GM12878 (cell line): ENCODE results near the gene SCARF2. TPM values are rescaled to one million over a fixed set of nuclear protein-coding genes. Genes with fewer than 3 reads are reported as not detected.

Experiments used
- ATAC-seq: fragments of 200-7000 bp; cut with Tn5 transposase; 3 replicates; pipeline ENCODE4 v1.9.1; 2020; ENCODE audit warnings: mild to moderate bottlenecking, moderate library complexity
- BruUV-seq: library from RNA; stranded (reverse); fragments of 400-500 nt; replicated peaks from 2 replicates; lab custom pipeline; 2021; lab: Mats Ljungman, UMichigan
- CTCF ChIA-PET: fragments of 300-600 bp; sonication (Branson Sonifier 250); formaldehyde crosslinking; extraction: SDS; loops from one replicate; lab custom pipeline; 2021; ENCODE audit warnings: inconsistent platforms; lab: Yijun Ruan, JAX
- POLR2A ChIA-PET: fragments of 350-600 bp; formaldehyde crosslinking; extraction: SDS; loops from one replicate; lab custom pipeline; 2021; ENCODE audit warnings: inconsistent platforms; lab: Charles Lee
- RAD21 ChIA-PET: fragments of 300-600 bp; sonication (Branson Sonifier 250); formaldehyde crosslinking; loops from one replicate; lab custom pipeline; 2023; ENCODE audit warnings: antibody characterized with exemption; ENCODE audit not compliant: unreplicated experiment; lab: Charles Lee
- SMC1A ChIA-PET: fragments of 300-600 bp; sonication (Branson Sonifier 250); formaldehyde crosslinking; loops from one replicate; lab custom pipeline; 2023; ENCODE audit not compliant: unreplicated experiment, uncharacterized antibody; lab: Charles Lee
- DNase-seq: peaks from one replicate; pipeline ENCODE4 v3.0.0-alpha.2; 2011; ENCODE audit warnings: low read depth, low spot score
- FAIRE-seq: peaks from 3 replicates; lab custom pipeline; 2011; peaks lifted over from hg19 to GRCh38; lab: Jason Lieb, UNC
- H2AFZ ChIP-seq: 2 replicates; pipeline ENCODE4 v1.6.0; 2011; ENCODE audit warnings: low read depth, low read length, control low read depth; ENCODE audit not compliant: control insufficient read depth
- H3K27ac ChIP-seq: 2 replicates; pipeline ENCODE4 v1.5.1; 2011; ENCODE audit warnings: control low read depth; ENCODE audit not compliant: control insufficient read depth, insufficient read depth
- H3K27me3 ChIP-seq, 2 experiments: replicated peaks in 1 of 2; 2 replicates each; pipeline versions ENCODE4 v1.6.0 to v1.6.1; 2011; ENCODE audit warnings: low read length in 1 of 2; ENCODE audit not compliant: control insufficient read depth in 2 of 2, insufficient read depth in 2 of 2
- H3K36me3 ChIP-seq, 2 experiments: 2 replicates each; pipeline ENCODE4 v1.5.1; 2011; ENCODE audit warnings: low read length in 1 of 2; ENCODE audit not compliant: control insufficient read depth in 2 of 2, insufficient read depth in 2 of 2
- H3K4me1 ChIP-seq: 2 replicates; pipeline ENCODE4 v1.6.1; 2011; ENCODE audit warnings: mild to moderate bottlenecking, low read length, moderate library complexity, mixed read lengths; ENCODE audit not compliant: control insufficient read depth, insufficient read depth
- H3K4me2 ChIP-seq: 2 replicates; pipeline ENCODE4 v1.6.0; 2011; ENCODE audit warnings: control low read depth; ENCODE audit not compliant: control insufficient read depth, insufficient read depth
- H3K4me3 ChIP-seq: fragments of 200-600 bp; sonication (generic); 2 replicates; pipeline ENCODE4 v1.5.1; 2016
- H3K79me2 ChIP-seq: 2 replicates; pipeline ENCODE4 v1.6.0; 2011; ENCODE audit warnings: low read length; ENCODE audit not compliant: control insufficient read depth, insufficient read depth
- H3K9ac ChIP-seq: 2 replicates; pipeline ENCODE4 v1.8.0; 2011; ENCODE audit warnings: low read length, control low read depth, mixed read lengths; ENCODE audit not compliant: control insufficient read depth, insufficient read depth
- H3K9me3 ChIP-seq: replicated peaks from 3 replicates; pipeline ENCODE4 v1.5.1; 2011; ENCODE audit warnings: mild to moderate bottlenecking, low read length; ENCODE audit not compliant: control insufficient read depth, insufficient read depth
- H4K20me1 ChIP-seq: 2 replicates; pipeline ENCODE4 v1.6.0; 2011; ENCODE audit not compliant: control insufficient read depth, insufficient read depth
- CBX5 ChIP-seq: sonication (generic); IDR thresholded peaks from 2 replicates; pipeline ENCODE4 v1.6.1; 2016; ENCODE audit warnings: low read depth, moderate library complexity, mild to moderate bottlenecking, inconsistent platforms
- CEBPB ChIP-seq, 2 experiments: fragments of 150-350 bp in 1 of 2; IDR thresholded peaks; 2 replicates each; pipeline ENCODE4 v1.6.1; 2012 to 2014; ENCODE audit warnings: low read depth in 2 of 2, low read length in 2 of 2, borderline replicate concordance in 1 of 2, inconsistent platforms in 1 of 2
- CHD2 ChIP-seq: IDR thresholded peaks from 2 replicates; pipeline ENCODE4 v1.6.1; 2011; ENCODE audit warnings: low read depth, low read length, improper control_type of control experiment, borderline replicate concordance
- CREM ChIP-seq: IDR thresholded peaks from 2 replicates; pipeline ENCODE4 v1.6.1; 2014; ENCODE audit warnings: antibody characterized with exemption, low read depth
- ETV6 ChIP-seq, 2 experiments: fragments of 450-650 bp in 1 of 2; IDR thresholded peaks in 1 of 2; conservative IDR thresholded peaks in 1 of 2; 2 replicates each; pipeline ENCODE4 v1.6.1; 2014; ENCODE audit warnings: antibody characterized with exemption in 1 of 2, borderline replicate concordance in 1 of 2, low read depth in 1 of 2, mild to moderate bottlenecking in 1 of 2, moderate library complexity in 1 of 2
- IRF4 ChIP-seq: IDR thresholded peaks from 2 replicates; pipeline ENCODE4 v1.6.1; 2011; ENCODE audit warnings: low read depth, low read length
- IRF5 ChIP-seq: fragments of 450-650 bp; IDR thresholded peaks from 2 replicates; pipeline ENCODE4 v1.6.1; 2017; ENCODE audit warnings: borderline replicate concordance
- JUNB ChIP-seq: IDR thresholded peaks from 2 replicates; pipeline ENCODE4 v1.6.1; 2016; ENCODE audit warnings: antibody characterized with exemption, mild to moderate bottlenecking
- JUND ChIP-seq: IDR thresholded peaks from 2 replicates; pipeline ENCODE4 v1.6.1; 2012; ENCODE audit warnings: low read depth, mild to moderate bottlenecking, low read length, improper control_type of control experiment, moderate library complexity
- LARP7 ChIP-seq: fragments of 450-650 bp; IDR thresholded peaks from 2 replicates; pipeline ENCODE4 v1.6.1; 2017; ENCODE audit warnings: mild to moderate bottlenecking
- PBX3 ChIP-seq: IDR thresholded peaks from 2 replicates; pipeline ENCODE4 v1.6.1; 2011; ENCODE audit warnings: mild to moderate bottlenecking, low read depth, low read length, moderate library complexity; ENCODE audit not compliant: insufficient replicate concordance
- PML ChIP-seq: IDR thresholded peaks from 2 replicates; pipeline ENCODE4 v1.6.1; 2012; ENCODE audit warnings: low read length, inconsistent platforms
- RAD51 ChIP-seq: fragments of 450-650 bp; IDR thresholded peaks from 2 replicates; pipeline ENCODE4 v1.6.1; 2016; ENCODE audit warnings: moderate library complexity, mild to moderate bottlenecking, inconsistent platforms
- RELB ChIP-seq: fragments of 450-650 bp; IDR thresholded peaks from 2 replicates; pipeline ENCODE4 v1.6.1; 2017; ENCODE audit warnings: low read depth, mild to moderate bottlenecking, moderate library complexity
- SP1 ChIP-seq: IDR thresholded peaks from one replicate; pipeline ENCODE4 v1.6.1; 2011; ENCODE audit warnings: low read depth, low read length
- ZNF207 ChIP-seq: fragments of 450-650 bp; IDR thresholded peaks from 2 replicates; pipeline ENCODE4 v1.6.1; 2014; ENCODE audit warnings: antibody characterized with exemption, mild to moderate bottlenecking, borderline replicate concordance
- ZNF384 ChIP-seq: IDR thresholded peaks from 2 replicates; pipeline ENCODE4 v1.6.1; 2012; ENCODE audit warnings: low read depth, mild to moderate bottlenecking, low read length, improper control_type of control experiment, borderline replicate concordance
- ZNF622 ChIP-seq: fragments of 450-650 bp; IDR thresholded peaks from 2 replicates; pipeline ENCODE4 v1.6.1; 2017; ENCODE audit warnings: mild to moderate bottlenecking, inconsistent platforms
- WGBS: methylation state at CpG from one replicate; pipeline ENCODE4 v1.1.6; 2016; ENCODE audit warnings: low lambda C conversion rate; ENCODE audit not compliant: insufficient replicate concordance, insufficient coverage; ENCODE audit errors: missing lambda C conversion rate; 5-methylcytosine and 5-hydroxymethylcytosine counted together
- in situ Hi-C: fragments of 300-500 bp; cut with MboI; formaldehyde crosslinking; loops from 9 replicates; pipeline ENCODE4 v1.14.3; 2018; ENCODE audit warnings: mixed read lengths
- intact Hi-C: fragments of 100-400 bp; cut with micrococcal nuclease; formaldehyde crosslinking; loops from one replicate; pipeline ENCODE4 v1.14.2; 2022; ENCODE audit not compliant: unreplicated experiment
- polyA plus RNA-seq, 11 experiments: library from polyadenylated mRNA; depleted of rRNA in 4 of 11; unstranded in 6 of 11; stranded (reverse) in 5 of 11; fragments of >200 nt; fragmentation: Nextera tagmentation in 4 of 11; fragmentation: Illumina TruSeq in 1 of 11; extraction: Ambion mirVana in 4 of 11; extraction: Trizol in 1 of 11; gene quantifications; 1 replicate in 1 of 11; 2 replicates in 10 of 11; pipeline versions ENCODE4 v1.2.1 to v1.2.3, GENCODE V29; 2011 to 2016; ENCODE audit warnings: inconsistent platforms in 2 of 11, missing spikeins in 2 of 11, low read depth in 1 of 11
- total RNA-seq, 4 experiments: library from RNA; depleted of rRNA in 3 of 4; stranded (reverse); fragments of >200 nt in 3 of 4; fragmentation: Illumina TruSeq in 1 of 4; extraction: Trizol in 1 of 4; gene quantifications; 2 replicates each; pipeline versions ENCODE4 v1.2.1 to v1.2.3, GENCODE V29; 2013 to 2021
- TF ChIP-seq, protein P1 (sequence below): IDR thresholded peaks from 2 replicates; pipeline ENCODE4 v1.6.1; 2012; ENCODE audit warnings: low read depth, low read length, improper control_type of control experiment
- TF ChIP-seq, protein P2 (sequence below): IDR thresholded peaks from 2 replicates; pipeline ENCODE4 v1.6.1; 2011; ENCODE audit warnings: low read depth, low read length, improper control_type of control experiment, borderline replicate concordance

SCARF2 gene
- total and polyA plus RNA-seq, 10 of the 15 experiments (the other 5 are each of a cell fraction or from before 2014, with no cell fraction given): 0.01 to 0.74 (median 0.17) TPM; not detected in 5

DNA sequence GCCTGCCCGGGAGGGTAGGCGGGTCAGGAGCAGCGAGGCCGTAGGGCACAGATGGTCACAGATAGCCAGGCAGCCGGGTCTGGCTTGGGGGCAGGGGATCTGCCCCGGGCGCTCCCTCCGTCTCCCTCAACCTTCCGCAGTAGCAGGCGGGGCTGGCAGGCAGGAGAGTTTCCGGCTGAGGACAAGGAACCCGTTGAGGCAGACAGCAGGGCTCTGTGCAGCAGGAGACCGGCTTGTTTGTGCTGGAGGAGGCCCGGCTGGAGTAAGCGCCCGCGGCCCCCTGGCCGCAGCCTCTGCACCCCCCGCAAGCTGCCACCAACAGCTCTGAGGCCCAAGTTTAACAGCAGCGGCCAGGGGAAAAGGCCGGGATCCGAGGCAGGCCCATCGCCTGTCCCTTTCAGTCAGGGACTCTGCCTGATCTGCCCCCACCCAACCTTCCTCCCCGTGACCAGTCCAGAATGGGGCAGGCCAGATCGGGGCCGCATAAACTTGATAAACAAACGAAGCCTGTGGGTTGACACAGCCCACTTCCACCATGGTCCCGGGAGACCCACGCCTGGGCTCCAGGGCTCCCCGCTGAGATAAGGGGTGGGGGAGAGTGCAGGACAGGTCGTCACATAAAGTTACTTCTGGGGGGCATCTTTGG lies 13.6 kb downstream of the SCARF2 start:
- H3K4me2 ChIP-seq: no peak overlapping the region
- DNase-seq: no peak
- H2AFZ ChIP-seq: no peak overlapping the region
- H3K9me3 ChIP-seq: no peaks in the 10 kb centered on the region; the same call in 2 of the 3 replicates
- peaks cover 2% of the 10 kb centered on the region; the same call in 1 of the 2 replicates for H3K4me1 ChIP-seq
- in situ Hi-C loops: loop anchor here (5.0 kb wide), 2 partner anchors 33 to 68 kb away; no protein-coding TSS in a partner anchor
- no peak overlapping the region for H3K4me3 ChIP-seq
- ChIA-PET RAD21 (no interaction called here), SMC1A (no interaction called here), CTCF (no interaction called here)
- no peaks in the 10 kb centered on the region for H3K79me2 ChIP-seq
- 39% methylated on average over 28 of the region's 31 CpGs for WGBS
- H4K20me1 ChIP-seq: no peaks in the 10 kb centered on the region
- intact Hi-C loops: no loop called here
- H3K27me3 ChIP-seq: peaks cover 0 to 9% of the 10 kb centered on the region in 2 experiments; a peak in 3 of 4 replicates
- no TSS peak for BruUV-seq
- TF ChIP-seq PML: no peak
- no peak for TF ChIP-seq CBX5
- TF ChIP-seq JUNB: no peak
- TF ChIP-seq SP1: no peak
- no peak for TF ChIP-seq RAD51
- no peak for TF ChIP-seq ETV6 (conservative IDR thresholded peaks at IDR 0.05 in 1 of 2, IDR thresholded peaks at IDR 0.05 in 1 of 2; ENCODE audit: borderline replicate concordance in 1 of 2, low read depth in 1 of 2)
- no peak for TF ChIP-seq CREM
- no peak for TF ChIP-seq LARP7
- no peak for TF ChIP-seq IRF5
- no peak for TF ChIP-seq CEBPB (IDR thresholded peaks at IDR 0.05; ENCODE audit: borderline replicate concordance in 1 of 2, low read depth in 2 of 2, low read length in 2 of 2)
- TF ChIP-seq, protein P1, sequence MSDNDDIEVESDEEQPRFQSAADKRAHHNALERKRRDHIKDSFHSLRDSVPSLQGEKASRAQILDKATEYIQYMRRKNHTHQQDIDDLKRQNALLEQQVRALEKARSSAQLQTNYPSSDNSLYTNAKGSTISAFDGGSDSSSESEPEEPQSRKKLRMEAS: no peak
- no peak for TF ChIP-seq ZNF207
- no peak for TF ChIP-seq RELB
- no peak for TF ChIP-seq IRF4
- no peak for TF ChIP-seq CHD2
- TF ChIP-seq PBX3: no peak
- TF ChIP-seq JUND: no peak
- no peak for TF ChIP-seq ZNF622
- TF ChIP-seq ZNF384: no peak
- TF ChIP-seq, protein P2, sequence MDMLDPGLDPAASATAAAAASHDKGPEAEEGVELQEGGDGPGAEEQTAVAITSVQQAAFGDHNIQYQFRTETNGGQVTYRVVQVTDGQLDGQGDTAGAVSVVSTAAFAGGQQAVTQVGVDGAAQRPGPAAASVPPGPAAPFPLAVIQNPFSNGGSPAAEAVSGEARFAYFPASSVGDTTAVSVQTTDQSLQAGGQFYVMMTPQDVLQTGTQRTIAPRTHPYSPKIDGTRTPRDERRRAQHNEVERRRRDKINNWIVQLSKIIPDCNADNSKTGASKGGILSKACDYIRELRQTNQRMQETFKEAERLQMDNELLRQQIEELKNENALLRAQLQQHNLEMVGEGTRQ: no peak
- TF ChIP-seq, all 136 proteins: peak for 0
- Histone ChIP-seq H3K9ac (no peak overlapping the region), H3K36me3 (no peaks in the 10 kb centered on the region), H3K27ac (no peak overlapping the region)
- POLR2A ChIA-PET: no interaction called here
- FAIRE-seq: no peak
- ATAC-seq: no peak
